ENCODE data around the gene SCN5A. TPM values are rescaled to one million over a fixed set of nuclear protein-coding genes. Genes with fewer than 3 reads are reported as not detected.

SCN5A gene
- total and polyA plus RNA-seq, 10 donors, result 0.02 to 1.2 (median 0.17) TPM; not detected in 3

- no peaks in the 10 kb centered on the region for H3K9me3 ChIP-seq
- 93 to 98% (median 96%) methylated on average over 5 of the region's 5 CpGs for WGBS, 5 donors
- no peak overlapping the region for H3K4me3 ChIP-seq
- TF ChIP-seq, protein P1, sequence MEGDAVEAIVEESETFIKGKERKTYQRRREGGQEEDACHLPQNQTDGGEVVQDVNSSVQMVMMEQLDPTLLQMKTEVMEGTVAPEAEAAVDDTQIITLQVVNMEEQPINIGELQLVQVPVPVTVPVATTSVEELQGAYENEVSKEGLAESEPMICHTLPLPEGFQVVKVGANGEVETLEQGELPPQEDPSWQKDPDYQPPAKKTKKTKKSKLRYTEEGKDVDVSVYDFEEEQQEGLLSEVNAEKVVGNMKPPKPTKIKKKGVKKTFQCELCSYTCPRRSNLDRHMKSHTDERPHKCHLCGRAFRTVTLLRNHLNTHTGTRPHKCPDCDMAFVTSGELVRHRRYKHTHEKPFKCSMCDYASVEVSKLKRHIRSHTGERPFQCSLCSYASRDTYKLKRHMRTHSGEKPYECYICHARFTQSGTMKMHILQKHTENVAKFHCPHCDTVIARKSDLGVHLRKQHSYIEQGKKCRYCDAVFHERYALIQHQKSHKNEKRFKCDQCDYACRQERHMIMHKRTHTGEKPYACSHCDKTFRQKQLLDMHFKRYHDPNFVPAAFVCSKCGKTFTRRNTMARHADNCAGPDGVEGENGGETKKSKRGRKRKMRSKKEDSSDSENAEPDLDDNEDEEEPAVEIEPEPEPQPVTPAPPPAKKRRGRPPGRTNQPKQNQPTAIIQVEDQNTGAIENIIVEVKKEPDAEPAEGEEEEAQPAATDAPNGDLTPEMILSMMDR (IDR thresholded peaks at IDR 0.05 in 8 of 11, conservative IDR thresholded peaks at IDR 0.05 in 3 of 11), result no peak
- TF ChIP-seq POLR2AphosphoS5 (IDR thresholded peaks at IDR 0.05) (no peak), POLR2A (IDR thresholded peaks at IDR 0.05) (no peak)
- intact Hi-C loops (cut with DNase I; ENCODE audit: low total_unique reads), result loop anchor here (5.0 kb wide), 1 partner anchor 128 kb away; no protein-coding TSS in a partner anchor
- H3K27ac ChIP-seq, result no peak overlapping the region
- no peak for DNase-seq
- H3K36me3 ChIP-seq, result peaks cover 0 to 79% (median 46%) of the 10 kb centered on the region in 6 donors
- H3K4me1 ChIP-seq, result peaks cover 0 to 17% (median 0%) of the 10 kb centered on the region in 6 donors
- H3K27me3 ChIP-seq (replicated peaks in 1 of 7), result no peaks in the 10 kb centered on the region
These were observed 125.2 kb downstream of the SCN5A start for GRCh38 chr3:38524141-38524739.

DNA sequence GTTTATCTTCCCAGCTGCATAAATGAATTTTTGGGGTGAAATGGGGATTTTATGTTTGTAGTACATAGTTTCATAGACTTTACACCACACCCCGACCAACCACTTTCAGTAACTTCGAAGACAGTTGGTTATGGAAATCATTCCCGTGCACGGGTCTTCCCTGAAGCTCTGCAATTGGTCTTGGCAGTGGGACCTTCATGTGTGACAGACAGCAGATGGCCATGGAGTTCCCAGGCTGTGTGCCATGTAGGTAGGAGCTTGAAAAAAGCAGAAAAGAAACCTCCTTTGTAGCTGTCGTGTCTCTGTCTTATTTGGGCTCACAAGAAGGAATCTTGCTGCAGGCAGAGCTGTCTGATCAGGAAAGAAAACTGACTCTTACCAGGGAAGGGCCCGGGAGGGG lies 127.5 kb downstream of the SCN5A start:
- TF ChIP-seq, protein P1 (IDR thresholded peaks at IDR 0.05 in 8 of 11, conservative IDR thresholded peaks at IDR 0.05 in 3 of 11), result no peak
- TF ChIP-seq POLR2A (IDR thresholded peaks at IDR 0.05), result no peak
- TF ChIP-seq POLR2AphosphoS5 (IDR thresholded peaks at IDR 0.05), result no peak
- intact Hi-C loops (cut with DNase I; ENCODE audit: low total_unique reads), result loop anchor here (5.0 kb wide), 1 partner anchor 130 kb away; no protein-coding TSS in a partner anchor
- 94 to 98% (median 96%) methylated on average over 6 of the region's 6 CpGs for WGBS, 5 donors
- Histone ChIP-seq H3K4me1 (peaks cover 0 to 20% (median 0%) of the 10 kb centered on the region in 6 donors), H3K27ac (no peak overlapping the region), H3K36me3 (peaks cover 0 to 81% (median 38%) of the 10 kb centered on the region in 6 donors), H3K27me3 (replicated peaks in 1 of 7) (no peaks in the 10 kb centered on the region), H3K9me3 (no peaks in the 10 kb centered on the region), H3K4me3 (no peak overlapping the region)
- no peak for DNase-seq

DNA sequence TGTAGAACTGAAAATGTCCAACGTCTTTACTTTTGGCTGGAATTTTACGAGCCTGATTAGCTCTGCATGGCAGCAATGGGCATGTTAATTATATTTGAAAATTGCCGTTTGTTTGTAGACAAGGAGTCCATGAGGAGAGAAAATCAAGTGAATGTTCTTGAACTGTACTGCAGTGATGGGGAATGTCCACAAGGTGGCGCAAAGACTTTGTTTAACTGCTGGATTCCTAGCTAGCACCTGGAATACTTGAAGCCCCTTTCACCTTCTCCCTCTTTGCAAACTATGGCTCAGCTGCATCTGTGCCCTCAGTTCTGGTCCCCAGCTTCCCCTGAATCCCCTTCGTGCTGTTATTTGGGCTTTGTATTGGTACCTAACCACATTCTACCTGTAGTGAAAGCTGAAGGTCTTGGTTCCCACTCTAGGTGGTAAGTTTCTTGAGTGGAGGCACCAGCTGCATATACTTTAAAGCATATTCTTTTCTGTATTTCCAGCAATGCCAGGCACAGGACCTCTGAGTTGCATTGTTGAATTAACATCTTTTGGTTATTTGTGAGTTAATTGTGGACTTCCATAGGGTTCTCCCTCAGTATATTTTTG lies 128.0 kb downstream of the SCN5A start:
- intact Hi-C loops (cut with DNase I; ENCODE audit: low total_unique reads), result loop anchor here (5.0 kb wide), 1 partner anchor 131 kb away; no protein-coding TSS in a partner anchor
- Histone ChIP-seq H3K27me3 (replicated peaks in 1 of 7) (no peaks in the 10 kb centered on the region), H3K4me3 (no peak overlapping the region), H3K9me3 (no peaks in the 10 kb centered on the region), H3K4me1 (peaks cover 0 to 20% (median 0%) of the 10 kb centered on the region in 6 donors), H3K36me3 (peaks cover 0 to 81% (median 36%) of the 10 kb centered on the region in 6 donors), H3K27ac (no peak overlapping the region)
- no peak for DNase-seq
- WGBS, 5 donors, result 3 to 12% (median 4%) methylated on average over 5 of the region's 5 CpGs
- TF ChIP-seq, protein P1 (IDR thresholded peaks at IDR 0.05 in 8 of 11, conservative IDR thresholded peaks at IDR 0.05 in 3 of 11), result peak; percentile 69 to 90 (median 86)
- no peak for TF ChIP-seq POLR2AphosphoS5 (IDR thresholded peaks at IDR 0.05)
- no peak for TF ChIP-seq POLR2A (IDR thresholded peaks at IDR 0.05)

GRCh38 chr3:38519651-38520050 lies 129.8 kb downstream of the SCN5A start:
- intact Hi-C loops (cut with DNase I; ENCODE audit: low total_unique reads), result loop anchor here (5.0 to 10.0 kb wide), 3 partner anchors 133 to 775 kb away; no protein-coding TSS in a partner anchor
- no peak overlapping the region for H3K4me3 ChIP-seq
- peaks cover 0 to 79% (median 30%) of the 10 kb centered on the region in 6 donors for H3K36me3 ChIP-seq
- 26 to 39% (median 31%) methylated on average over 5 of the region's 5 CpGs for WGBS, 5 donors
- DNase-seq, result no peak
- no peak for TF ChIP-seq POLR2AphosphoS5 (IDR thresholded peaks at IDR 0.05)
- TF ChIP-seq POLR2A (IDR thresholded peaks at IDR 0.05), result no peak
- TF ChIP-seq, protein P1 (IDR thresholded peaks at IDR 0.05 in 8 of 11, conservative IDR thresholded peaks at IDR 0.05 in 3 of 11), result no peak
- no peaks in the 10 kb centered on the region for H3K9me3 ChIP-seq
- peaks cover 0 to 20% (median 0%) of the 10 kb centered on the region in 6 donors for H3K4me1 ChIP-seq
- H3K27me3 ChIP-seq (replicated peaks in 1 of 7), result no peaks in the 10 kb centered on the region
- H3K27ac ChIP-seq, result peak overlapping the region in 2 of 8 donors; percentile 29 to 33
